HEK293T (cell line): ENCODE measurements around the gene APOBEC3F.
"Not testable (repeated sequence)": the region's sequence is repeated elsewhere in the genome, so short reads cannot be mapped to it uniquely, and the experiment has no call there.

ENCODE experiments used
- BHLHE40 ChIP-seq: fragments of 450-650 bp; IDR thresholded peaks from 2 replicates; pipeline ENCODE4 v1.6.1; 2016; ENCODE audit warnings: mild to moderate bottlenecking, moderate library complexity, borderline replicate concordance
- CTBP1 ChIP-seq: fragments of 450-650 bp; IDR thresholded peaks from 2 replicates; pipeline ENCODE4 v1.6.1; 2016; ENCODE audit warnings: borderline replicate concordance
- ELF4 ChIP-seq: fragments of 450-650 bp; IDR thresholded peaks from 2 replicates; pipeline ENCODE4 v1.6.1; 2017; ENCODE audit warnings: antibody characterized with exemption
- FOXM1 ChIP-seq: fragments of 450-650 bp; IDR thresholded peaks from 2 replicates; pipeline ENCODE4 v1.6.1; 2017; ENCODE audit warnings: mild to moderate bottlenecking, borderline replicate concordance
- HDGF ChIP-seq: fragments of 450-650 bp; IDR thresholded peaks from 2 replicates; pipeline ENCODE4 v1.6.1; 2017; ENCODE audit warnings: antibody characterized with exemption, borderline replicate concordance
- L3MBTL2 ChIP-seq: fragments of 450-650 bp; conservative IDR thresholded peaks from 2 replicates; pipeline ENCODE4 v1.6.1; 2016; ENCODE audit warnings: mild to moderate bottlenecking
- NFRKB ChIP-seq: fragments of 450-650 bp; IDR thresholded peaks from 2 replicates; pipeline ENCODE4 v1.6.1; 2016; ENCODE audit warnings: mild to moderate bottlenecking, moderate library complexity
- SP1 ChIP-seq: fragments of 450-650 bp; IDR thresholded peaks from 2 replicates; pipeline ENCODE4 v1.6.1; 2017

- not testable (repeated sequence) for TF ChIP-seq CTBP1, SP1, FOXM1, NFRKB, ELF4, HDGF, BHLHE40, L3MBTL2
Observed at GRCh38 chr22:39061951-39062350, 21.3 kb downstream of the APOBEC3F start.
